NCI-H1436 treated with DMSO at 0.1 percent for 48 hours (cell line): ENCODE data around the gene PLSCR3.

Experiments used
- DNase-seq: peaks from one replicate; lab custom pipeline; 2025; lab: John Stamatoyannopoulos, UW

Gene PLSCR3

DNA sequence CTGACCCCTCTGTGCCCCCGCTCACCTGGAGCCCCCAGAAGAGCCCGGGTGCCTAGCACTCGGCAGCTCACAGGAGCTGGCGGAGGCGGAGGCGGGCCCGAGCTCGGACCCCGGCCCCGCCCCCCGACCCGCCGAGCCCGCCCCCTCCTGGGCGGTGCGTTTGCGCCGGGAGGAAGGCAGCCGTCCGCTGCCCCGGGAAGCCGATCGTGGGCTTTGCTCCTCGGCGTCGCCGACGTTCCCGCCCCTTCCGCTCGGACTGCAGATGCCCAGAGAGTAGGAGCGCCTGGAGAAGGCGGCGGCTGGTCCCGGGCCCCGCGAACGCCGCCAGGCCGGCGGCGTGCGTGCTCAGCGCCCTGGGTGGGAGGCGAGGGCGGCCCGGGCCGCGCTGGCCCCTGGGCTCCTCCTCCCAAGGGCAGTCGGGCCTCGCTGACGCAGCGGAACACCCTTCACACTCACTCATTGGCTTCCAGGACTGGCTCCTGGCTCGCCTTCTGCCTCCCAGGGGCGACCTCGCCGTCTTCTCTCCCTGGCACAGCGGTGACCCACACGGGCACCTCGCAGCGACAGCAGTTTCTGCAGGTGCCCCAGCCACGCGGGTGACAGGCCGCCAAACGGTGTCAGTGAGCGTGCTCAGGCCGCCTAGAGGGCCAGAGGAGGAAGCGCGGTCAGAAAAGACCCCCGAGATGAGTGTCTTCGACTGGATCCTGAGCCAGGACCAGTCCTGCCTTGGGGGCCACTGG is at the start of gene PLSCR3:
TSS of gene PLSCR3 (minus strand) at position 74 of the 740 bp plus-strand sequence. CDS start 415 bp downstream, outside the sequence.
- DNase-seq, result no peak

DNA sequence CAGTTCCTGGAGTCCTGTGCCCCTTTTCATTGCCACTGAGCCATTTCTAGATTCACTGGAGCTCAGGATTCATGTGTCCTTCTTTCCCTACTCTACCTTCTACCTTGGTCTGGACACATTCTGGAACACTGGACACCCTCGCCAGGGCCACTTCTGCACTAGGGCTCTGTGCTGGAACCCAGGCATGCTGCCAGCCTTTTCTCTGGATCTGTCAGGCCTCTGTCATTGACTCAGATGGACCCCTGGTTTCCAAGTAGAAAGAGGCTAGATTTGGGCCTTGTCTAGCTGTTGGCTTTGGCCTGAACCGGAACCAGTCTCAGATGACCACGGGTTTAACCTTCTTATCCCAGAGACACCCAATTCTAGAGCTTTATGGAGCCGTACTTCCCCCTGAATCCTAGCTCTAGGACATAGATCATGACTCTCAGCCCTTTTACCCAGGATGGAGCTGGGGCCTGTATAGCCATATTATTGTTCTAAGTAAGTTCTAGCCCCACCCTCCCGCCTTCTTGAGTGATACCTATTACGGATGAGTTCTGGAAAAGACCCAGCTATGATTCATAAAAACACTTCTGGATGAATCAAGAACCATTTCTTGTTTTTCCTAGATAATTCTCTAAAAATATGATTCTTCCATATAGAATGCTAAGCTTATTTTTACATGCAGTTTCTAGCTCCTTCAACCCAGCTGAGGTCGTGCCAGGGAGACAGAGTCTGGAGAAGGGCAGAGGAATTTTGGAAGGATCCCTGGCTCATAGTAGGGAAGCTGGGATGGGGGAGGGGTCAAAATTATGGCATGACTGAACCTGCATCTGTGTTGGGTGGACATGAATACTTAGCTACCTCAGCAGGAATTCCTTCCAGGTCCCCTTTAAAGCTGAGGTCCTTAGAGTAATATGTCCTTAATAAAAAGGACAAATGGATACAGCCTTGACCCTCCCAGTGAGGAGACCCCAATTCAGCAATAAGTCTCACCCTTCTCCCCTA is 49.5 kb upstream of the PLSCR3 start:
- no peak for DNase-seq

DNA sequence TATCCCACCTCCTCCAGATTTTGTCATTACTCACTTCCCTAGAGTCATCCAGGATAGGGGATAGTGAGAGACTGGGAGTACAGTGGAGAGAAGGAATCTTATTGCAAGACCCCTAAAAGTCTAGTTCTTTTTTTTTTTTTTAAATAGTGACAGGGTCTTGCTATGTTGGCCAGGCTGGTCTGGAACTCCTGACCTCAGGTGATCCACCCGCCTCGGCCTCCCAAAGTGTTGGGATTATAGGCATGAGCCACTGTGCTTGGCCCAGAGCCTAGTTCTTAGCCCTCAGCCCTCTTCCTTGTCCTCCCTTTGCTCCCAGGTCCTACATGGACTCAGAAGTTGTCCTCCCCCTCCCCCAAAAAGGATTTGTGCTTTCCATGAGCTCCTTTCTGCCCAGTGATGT is 47.8 kb upstream of the PLSCR3 start:
- DNase-seq, result no peak

DNA sequence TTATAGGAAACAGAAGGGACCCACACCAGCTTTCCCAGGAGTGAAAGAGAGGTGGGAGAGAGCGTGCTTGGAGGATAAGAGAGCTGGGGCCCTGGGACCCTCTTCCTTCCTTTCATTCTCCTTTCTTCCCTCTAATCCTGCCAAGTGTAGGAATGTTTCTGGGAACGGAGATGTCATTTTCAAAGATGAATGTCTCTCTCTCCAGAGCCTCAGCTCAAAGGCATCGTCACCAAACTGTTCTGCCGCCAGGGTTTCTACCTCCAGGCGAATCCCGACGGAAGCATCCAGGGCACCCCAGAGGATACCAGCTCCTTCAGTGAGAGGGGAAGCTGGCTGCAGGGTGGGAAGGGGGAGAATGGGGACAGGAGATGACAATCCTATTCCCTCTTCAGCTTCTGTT is 46.9 kb upstream of the PLSCR3 start:
- no peak for DNase-seq

DNA sequence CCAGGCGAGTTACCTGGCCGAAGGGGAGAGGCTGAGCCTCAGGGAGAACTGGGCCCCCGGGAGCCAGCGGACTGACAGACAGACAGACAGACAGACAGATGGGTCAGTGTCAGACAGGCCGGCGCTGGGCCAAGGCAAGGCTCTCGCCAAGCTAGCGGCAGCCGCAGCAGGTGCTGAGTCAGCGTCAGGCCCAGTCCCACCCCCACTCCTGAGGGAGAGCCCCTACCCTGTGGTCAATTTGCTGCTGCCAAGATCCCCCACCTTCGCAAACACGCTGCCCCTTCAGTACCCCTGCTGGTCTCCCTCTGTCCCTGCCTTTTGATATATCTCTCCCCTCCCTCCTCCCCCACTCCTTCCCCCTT is 46.5 kb upstream of the PLSCR3 start:
- no peak for DNase-seq

DNA sequence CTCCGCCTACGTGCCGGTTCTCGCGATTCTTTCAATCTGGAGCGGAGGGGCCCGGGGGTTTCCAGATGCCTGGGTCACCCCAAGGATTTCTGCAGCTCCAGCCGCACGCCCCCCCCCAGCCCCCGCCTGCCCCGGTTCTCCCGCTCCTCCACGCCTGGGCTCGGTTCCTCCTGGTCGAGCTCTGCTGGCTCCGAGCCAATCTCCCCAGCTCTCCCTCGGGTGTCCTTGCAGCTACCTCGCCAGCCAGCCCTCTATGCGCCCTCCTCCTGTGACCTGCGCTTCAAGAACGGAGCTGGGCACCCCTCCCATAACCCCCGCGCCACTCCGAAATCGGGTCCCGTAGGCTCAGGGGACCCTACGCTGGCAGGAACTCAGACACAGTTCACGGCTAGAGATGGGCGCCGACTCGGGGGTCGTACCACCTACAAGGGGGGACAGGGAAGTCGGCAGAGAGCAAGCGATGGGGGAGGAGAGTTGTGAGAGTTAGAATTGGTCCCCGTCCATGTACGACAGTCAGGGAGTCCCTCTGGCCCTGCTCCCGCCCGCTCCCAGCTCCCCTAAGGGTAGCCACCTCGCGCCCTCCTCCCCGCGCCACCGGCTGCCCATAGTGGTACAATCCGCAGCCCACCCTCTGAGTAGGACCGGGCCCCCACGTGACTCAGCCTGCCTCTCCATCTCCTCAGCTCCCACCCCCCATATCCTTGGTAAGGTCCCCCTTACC is 45.9 kb upstream of the PLSCR3 start:
- DNase-seq, result no peak

DNA sequence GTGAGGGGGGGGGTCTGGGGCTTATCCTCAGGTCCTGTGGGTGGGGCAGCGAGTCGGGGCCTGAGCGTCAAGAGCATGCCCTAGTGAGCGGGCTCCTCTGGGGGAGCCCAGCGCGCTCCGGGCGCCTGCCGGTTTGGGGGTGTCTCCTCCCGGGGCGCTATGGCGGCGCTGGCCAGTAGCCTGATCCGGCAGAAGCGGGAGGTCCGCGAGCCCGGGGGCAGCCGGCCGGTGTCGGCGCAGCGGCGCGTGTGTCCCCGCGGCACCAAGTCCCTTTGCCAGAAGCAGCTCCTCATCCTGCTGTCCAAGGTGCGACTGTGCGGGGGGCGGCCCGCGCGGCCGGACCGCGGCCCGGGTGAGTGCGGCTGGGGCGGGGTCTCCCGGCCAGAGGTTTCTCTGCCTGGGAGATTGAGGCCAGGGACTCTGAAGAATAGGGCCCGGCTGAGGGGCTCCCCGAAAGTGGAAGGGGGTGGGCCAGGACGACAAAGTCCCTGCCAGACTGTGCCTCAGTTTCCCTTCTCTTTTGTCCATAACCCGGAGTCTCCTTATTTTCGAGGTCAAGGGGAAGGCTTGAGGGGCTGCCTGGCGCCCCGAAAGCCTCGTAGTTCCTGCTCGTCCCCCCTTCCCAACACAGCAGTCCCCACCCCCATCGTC is 45.3 kb upstream of the PLSCR3 start, which contains the start of gene FGF11:
TSS of gene FGF11 (plus strand) at position 51 of the 651 bp plus-strand sequence. CDS start at position 160, 109 bp downstream.
- DNase-seq, result no peak

DNA sequence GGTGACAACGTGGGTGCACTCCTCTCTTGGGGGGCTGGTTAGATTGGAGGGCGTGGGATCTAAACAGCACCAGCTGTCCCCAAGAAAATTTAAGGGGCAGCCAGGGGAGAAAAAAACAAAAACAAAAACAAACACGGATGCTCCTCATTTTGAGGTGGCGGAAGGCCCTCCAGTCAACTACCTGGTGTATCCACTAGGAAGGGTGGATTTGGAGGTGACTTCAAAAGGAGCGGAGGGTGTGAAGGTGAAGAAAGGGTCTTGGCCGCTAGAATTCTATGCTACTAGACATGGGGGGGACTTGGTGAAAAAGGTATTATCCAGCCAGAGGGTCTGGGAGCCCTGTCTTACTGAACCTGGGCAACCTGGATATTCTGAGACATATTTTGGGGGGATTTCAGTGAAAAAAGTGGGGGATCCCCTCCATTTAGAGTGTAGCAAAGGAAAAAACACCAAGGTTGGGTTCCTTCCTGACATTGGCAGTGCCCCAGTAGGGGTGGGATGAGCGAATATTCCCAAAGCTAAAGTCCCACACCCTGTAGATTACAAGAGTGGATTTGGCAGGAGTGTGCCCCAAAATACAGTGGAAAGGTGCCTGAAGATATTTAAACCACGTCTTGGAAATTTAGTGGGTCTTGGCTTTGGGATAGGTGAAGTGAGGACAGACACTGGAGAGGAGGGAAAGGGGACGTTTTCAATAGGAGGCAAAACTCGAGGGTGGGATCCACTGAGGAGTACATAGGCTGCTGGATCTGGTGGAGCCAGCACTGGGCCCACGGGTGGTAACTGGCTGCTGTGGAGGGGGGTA is 44.5 kb upstream of the PLSCR3 start:
- DNase-seq, result no peak

DNA sequence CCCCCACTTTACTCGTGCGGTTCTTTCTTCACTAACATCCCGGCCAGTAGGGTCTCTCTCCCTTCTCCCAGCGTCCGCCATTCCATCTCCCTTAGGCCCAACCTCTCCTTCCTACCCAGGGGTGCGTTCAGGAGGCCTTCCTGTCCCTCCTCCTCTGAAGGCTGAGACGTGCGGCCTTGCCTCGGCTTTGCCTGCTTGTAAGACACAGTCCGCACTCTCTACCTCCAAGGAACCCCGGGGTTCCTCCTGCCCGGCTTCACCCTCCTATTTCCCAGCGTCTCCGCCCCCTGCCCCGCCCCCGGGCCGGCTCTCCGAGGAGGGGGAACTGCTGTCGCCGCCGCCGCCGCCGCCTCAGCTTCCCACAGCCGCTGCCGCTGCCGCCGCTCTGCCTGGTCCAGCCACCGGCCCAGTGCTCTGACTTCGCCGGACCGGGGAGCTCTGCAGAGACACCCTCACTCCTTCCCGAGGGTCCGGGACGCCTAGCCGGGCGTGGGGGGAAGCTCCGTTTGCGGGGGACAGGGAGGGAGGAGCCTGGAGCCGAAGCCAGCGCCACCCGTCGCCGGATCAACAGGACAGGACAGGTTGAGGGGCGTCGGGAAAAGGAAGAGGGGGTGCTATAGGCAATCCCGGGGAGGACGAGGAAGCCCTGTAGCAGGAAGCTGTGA is 43.8 kb upstream of the PLSCR3 start:
- DNase-seq, result no peak

DNA sequence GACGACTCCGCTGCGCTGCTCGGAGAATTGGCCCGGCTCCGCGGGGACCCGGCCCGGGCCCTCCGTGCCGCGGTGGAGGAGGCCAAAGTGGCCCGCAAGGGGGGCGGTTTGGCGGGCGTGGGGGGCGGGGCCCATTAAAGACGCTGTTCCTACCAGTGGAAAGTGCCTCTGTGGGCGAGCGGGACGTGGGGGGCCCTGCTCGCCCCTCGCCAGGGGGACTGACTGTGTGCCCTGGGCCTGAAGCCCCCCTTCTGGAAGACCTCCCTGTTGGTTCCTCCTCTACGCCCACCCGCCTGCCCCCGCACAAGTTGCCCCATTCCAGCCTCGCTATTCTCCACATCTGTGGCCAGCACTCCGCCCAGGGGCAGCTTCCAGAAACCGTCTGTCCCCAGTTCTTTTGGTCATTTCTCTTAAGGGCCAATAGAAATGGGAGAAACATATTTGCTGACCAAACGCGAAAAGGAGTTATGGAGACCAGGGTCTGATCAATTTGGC is 43.1 kb upstream of the PLSCR3 start:
- no peak for DNase-seq

DNA sequence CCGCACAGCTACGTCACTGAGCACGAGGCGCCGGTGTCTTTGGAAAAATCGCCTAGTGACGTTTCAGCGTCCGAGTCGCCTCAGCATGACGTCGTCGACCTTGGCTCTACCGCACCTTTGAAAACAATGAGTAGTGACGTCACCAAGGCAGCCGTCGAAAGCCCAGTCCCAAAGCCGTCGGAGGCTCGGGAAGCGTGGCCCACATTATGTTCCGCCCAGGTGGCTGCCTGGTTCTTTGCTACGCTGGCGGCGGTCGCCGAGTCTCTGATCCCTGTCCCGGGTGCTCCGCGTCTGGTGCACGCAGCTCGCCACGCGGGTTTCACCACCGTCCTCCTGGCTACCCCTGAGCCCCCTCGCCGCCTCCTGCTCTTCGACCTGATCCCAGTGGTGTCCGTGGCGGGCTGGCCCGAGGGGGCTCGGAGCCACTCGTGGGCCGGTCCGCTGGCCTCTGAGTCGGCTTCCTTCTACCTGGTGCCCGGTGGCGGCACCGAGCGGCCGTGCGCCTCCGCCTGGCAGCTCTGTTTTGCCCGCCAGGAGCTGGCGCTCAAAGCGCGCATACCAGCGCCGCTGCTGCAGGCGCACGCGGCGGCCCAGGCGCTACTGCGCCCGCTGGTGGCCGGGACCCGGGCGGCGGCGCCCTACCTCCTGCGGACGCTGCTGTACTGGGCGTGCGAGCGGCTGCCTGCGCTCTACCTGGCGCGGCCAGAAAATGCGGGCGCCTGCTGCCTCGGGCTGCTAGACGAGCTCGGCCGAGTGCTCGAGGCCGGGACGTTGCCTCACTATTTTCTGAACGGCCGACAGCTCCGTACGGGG is 42.4 kb upstream of the PLSCR3 start:
- no peak for DNase-seq

DNA sequence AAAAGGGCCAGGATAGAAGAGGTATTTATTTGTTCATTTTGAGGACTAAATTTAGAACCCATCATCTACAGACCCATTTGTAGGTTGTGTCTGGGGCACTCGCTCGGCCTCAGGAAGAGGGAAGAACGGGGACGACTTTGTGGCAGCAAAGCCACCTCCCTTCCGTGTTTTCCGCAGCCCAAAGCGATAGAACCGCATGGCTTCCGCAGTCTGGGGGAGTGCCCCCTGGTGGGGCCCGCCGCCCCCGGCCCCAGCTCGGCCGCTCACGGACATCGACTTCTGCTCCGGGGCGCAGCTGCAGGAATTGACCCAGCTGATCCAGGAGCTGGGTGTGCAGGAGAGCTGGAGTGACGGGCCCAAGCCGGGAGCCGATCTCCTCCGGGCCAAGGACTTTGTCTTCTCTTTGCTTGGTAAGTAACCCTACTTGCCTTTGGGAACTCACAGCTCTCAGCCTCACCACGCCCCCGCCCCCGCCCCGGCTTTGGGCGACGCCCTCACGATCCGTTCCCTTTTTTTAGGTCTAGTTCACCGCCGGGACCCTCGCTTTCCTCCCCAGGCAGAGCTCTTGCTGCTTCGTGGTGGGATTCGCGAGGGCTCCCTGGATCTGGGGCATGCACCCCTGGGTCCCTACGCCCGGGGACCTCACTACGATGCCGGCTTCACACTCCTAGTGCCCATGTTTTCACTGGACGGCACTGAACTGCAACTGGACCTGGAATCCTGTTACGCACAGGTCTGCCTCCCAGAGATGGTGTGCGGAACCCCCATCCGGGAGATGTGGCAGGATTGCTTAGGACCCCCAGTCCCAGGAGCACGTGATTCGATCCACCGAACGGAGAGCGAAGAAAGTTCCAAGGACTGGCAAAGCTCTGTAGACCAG is 41.6 kb upstream of the PLSCR3 start:
- DNase-seq, result no peak

DNA sequence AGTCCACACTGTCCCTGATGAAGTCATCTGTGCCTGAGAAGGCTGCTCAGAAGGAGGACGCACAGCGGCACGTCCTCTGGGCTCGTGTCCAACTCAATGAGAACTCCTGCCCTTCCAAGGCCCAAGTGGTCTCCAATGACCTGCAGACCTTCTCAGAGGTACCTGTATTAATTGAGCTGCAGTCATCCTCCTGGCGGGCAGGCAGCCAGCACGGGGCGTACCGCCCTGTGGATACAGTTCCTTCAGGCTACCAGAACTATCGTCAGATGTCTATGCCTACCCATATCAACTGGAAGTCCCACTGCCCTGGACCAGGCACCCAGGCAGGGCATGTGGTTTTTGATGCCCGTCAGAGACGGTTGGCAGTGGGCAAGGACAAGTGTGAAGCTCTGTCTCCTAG is 38.0 kb upstream of the PLSCR3 start:
- DNase-seq, result no peak

DNA sequence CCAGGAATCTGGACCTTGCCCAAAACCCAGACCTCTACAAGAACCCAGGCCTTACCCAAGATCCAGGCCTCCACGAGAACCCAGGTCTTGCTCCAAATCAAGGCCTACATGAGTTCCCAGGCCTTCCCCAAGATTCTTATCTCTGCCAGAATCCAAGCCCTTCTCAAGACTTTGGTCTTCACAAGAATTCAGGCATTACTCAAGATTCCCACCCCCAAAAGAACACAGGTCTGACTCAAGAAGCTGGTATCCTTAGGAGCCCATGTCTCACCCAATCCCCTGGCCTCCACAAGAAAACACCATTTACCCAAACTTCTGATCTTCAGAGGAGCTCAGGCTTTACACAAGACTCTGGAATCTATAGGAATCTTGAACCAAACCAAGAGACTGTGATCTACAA is 36.9 kb upstream of the PLSCR3 start:
- DNase-seq, result no peak

DNA sequence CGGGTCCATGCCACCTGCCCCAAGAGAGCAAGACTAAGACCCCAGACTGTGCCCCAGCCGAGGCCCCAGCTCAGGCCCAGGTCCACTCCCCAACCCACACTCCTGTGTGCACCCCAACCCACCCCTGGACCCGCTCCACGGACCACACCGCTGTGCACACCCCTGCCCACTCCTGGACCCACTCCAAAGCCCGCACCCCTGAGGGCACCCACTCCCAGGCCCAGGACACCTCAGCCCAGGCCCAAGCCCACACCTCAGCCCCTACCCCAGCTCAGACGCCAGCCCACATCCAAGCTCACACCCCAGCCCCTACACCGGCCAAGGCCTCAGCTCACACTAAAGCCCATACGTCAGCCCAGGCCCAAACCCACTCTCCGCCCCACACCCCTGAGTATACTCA is 35.4 kb upstream of the PLSCR3 start:
- no peak for DNase-seq

DNA sequence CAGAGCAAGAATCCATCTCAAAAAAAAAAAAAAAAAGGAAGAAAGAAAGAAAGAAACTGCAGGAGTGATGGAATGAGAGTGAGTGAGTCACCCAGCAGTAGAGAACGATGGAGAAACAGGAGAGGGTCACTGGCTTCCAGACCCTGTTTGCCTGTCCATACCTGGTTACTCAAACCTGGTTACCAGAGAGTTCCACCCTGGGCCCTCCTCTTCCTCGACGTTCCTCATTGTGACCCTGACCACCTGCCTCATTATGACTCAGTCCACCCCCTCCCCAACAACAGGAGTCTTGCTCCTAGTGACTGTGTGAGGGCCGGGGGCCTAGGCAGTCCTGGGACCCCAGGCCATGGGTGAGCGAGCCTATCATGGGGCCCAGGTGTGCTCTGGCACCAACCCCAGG is 34.2 kb upstream of the PLSCR3 start, which contains the start of gene SPEM3:
TSS of gene SPEM3 (plus strand) at position 301 of the 400 bp plus-strand sequence. CDS start at position 347, 46 bp downstream.
- no peak for DNase-seq

DNA sequence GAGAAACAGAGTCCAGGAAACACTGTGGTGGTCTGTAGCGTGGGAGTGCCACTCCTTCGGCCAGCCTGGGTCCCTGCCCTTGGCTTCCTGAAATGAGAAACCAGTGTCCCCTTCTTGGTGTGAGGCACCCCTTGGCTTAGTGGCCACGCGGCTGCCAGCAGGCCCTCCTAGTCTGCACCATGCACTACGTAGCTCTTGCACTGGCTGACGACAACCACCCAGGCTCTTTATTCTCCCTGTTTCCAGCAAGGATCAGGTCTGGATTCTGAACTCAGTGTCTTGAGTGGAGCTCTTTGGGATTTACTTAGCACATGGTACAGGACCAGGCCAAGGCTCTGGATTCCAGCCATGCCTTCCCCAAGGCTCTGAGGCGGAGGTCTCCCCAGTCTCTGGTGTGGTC is 33.2 kb upstream of the PLSCR3 start:
- no peak for DNase-seq

DNA sequence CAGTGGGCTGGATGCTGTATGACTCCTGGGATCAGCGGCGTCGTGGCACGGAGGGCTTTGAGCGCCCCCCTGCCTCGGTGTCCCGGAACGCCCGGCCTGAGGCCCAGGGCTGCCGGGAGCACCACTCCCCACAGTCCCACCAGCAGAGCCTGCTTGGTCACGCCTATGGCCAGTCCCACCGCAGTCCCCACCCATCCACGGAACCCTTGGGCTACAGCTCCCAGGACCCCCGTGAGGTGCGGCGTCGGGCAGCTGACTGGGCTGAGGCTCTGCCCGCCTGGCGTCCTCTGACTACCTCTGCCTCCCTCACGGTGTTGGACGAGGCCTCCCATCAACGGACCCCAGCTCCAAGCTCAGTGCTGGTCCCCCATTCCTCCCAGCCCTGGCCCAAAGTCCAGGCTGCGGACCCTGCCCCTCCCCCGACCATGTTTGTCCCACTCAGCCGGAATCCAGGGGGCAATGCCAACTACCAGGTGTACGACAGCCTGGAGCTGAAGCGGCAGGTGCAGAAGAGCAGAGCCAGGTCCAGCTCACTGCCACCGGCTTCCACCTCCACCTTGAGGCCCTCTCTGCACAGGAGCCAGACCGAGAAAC is 32.7 kb upstream of the PLSCR3 start:
- no peak for DNase-seq
